ENCODE results near the gene SUSD6.
A peak's percentile ranks its signal among the peaks of the same experiment; 100 is the strongest.
"Not testable (repeated sequence)": the region's sequence is repeated elsewhere in the genome, so short reads cannot be mapped to it uniquely, and the experiment has no call there.

The SUSD6 gene

GRCh38 chr14:69587389-69587788, 24.0 kb upstream of the SUSD6 start:
- no peak for DNase-seq (ENCODE audit: low read depth in 2 of 3, low spot score in 1 of 3)

DNA sequence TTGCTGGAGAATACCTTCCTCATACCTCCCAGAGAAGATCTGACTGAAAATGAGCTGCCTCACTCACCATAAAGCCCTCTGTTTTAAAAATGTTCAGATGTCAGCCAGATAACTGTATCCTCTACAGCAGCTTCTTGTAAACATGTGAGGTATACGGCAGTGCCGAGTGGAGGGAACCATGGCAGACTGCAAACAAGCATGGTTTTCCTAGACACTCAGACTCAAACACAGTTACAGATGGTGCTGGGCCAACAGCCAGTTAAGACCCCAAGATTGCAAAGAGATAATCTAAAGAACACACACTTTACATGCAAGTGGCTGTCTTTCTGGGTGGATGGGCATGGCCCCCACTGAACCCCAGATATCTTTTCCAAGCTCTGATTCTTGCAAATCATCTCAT, 20.1 kb upstream of the SUSD6 start:
- no peak for DNase-seq (ENCODE audit: low read depth in 2 of 3, low spot score in 1 of 3)

DNA sequence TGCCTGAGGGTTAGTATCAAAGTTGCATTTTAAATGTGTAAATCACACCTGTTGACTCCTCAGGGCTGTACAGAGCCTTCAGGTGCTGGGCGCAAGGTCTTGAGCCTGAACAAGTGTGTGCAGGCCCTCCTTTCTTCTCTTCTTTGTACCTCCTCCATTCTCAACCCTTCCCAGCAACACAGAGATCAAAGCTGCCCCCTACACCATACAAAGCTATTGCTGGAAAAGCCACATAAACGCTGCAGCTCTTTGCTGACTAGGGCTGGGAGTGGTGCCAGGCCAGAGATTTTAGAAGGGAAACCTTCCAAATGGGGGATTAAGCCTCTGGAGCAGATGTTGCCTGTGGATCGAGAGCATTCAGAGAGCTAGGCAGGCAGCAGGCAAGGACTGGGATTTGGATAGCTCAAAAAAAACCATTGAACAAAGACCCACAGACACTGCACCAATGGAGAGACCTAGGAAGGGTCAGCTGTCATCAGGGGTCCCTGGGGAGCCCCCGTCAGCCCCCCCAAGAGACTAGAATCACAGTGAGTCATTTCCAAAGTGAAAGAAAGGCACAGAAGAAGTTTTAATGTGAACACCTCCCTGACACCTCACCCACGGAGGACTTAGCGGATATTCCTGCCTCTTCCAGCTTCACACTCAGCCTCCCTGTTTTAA, 18.2 kb upstream of the SUSD6 start:
- DNase-seq (ENCODE audit: low read depth in 2 of 3, low spot score in 1 of 3), result no peak

DNA sequence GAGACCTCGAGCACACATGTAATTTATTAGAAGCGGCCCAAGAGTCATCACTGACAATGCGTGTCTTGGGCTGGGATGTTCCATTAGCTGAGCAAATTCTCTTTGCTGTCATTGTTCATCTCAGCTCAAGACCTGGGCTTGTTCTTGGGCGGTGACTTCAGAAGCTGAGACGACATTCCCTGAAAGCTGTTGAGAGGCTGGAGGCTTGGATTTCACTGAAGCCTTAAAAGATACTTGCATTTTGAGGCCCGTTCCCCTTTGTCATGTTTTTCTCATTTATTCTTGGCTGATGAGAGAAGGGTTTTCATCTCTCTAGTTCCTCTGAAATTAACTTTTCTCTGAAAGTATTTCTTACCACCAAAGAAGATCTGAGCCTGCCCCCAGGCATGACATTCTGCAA, 16.6 kb upstream of the SUSD6 start:
- no peak for DNase-seq (ENCODE audit: low read depth in 2 of 3, low spot score in 1 of 3)

DNA sequence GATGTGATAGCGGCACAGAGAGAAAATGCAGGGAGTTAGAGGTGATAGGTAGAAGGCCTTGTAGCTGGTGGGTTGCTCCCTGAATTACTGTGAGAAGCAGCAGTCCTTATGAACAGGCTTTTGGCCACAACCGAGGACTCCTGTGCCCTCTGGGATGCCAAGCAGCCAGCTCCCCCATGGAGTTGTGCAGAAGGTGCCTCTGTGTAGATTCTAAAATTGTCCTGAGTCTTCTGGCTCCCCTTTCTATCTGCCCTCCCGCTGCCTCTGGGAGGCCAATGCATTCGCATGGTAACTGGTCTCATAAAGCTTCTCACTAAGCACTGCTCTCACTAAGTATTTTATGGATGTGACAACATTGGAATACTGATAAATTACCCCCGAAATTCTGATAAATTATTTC, 16.1 kb upstream of the SUSD6 start:
- no peak for DNase-seq (ENCODE audit: low read depth in 2 of 3, low spot score in 1 of 3)

GRCh38 chr14:69599431-69599830, 12.0 kb upstream of the SUSD6 start:
- DNase-seq (ENCODE audit: low read depth in 2 of 3, low spot score in 1 of 3), result not testable (repeated sequence)

- DNase-seq (ENCODE audit: low read depth in 2 of 3, low spot score in 1 of 3), result no peak
Measured at GRCh38 chr14:69600304-69600891, 11.0 kb upstream of the SUSD6 start.

GRCh38 chr14:69605738-69606137, 5.7 kb upstream of the SUSD6 start:
- DNase-seq (ENCODE audit: low read depth in 2 of 3, low spot score in 1 of 3), result no peak

DNA sequence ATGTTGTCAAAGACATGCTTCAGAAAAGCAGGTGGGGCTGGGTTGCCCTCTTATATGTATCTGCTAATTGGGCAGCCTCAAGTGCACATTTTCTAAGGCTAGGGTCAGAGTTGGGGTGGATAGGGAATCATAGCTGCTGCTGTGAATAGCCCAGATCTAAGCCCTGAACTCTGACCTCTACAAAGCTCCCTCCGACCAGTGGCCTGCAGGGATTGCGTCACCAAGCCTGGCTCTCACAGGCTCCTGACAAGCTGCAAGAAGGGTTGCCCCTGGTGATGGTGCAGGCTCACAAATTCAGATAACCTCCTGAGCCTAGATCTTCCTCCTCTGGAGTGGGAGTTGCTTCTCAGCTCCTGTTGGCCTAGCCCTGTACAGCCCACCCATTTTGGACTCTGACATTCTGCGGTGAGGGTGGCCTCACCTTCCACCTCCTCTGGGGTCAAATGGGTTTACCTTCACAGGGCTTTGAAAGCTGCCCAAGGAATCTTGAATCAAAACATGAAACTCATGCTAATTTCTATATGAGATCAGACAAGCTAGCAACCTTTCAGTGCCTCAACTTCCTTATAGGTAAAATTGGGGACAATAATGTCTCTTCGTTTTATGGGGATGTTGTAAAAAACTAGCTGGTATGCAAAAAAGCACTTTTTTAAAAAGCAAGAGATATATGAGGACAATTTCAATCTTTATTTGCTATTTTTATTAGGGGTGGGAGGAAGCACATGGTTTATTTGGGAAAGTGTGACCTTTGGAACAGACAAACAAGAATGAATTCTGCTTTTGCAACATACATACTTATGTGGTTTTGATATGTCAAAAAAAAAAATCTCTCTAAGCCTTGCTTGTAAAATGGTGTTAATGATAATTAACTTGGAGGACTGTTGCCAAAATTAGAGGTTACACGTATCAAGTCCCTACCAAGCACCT, 4.9 kb upstream of the SUSD6 start:
- DNase-seq (ENCODE audit: low read depth in 2 of 3, low spot score in 1 of 3), result no peak

DNA sequence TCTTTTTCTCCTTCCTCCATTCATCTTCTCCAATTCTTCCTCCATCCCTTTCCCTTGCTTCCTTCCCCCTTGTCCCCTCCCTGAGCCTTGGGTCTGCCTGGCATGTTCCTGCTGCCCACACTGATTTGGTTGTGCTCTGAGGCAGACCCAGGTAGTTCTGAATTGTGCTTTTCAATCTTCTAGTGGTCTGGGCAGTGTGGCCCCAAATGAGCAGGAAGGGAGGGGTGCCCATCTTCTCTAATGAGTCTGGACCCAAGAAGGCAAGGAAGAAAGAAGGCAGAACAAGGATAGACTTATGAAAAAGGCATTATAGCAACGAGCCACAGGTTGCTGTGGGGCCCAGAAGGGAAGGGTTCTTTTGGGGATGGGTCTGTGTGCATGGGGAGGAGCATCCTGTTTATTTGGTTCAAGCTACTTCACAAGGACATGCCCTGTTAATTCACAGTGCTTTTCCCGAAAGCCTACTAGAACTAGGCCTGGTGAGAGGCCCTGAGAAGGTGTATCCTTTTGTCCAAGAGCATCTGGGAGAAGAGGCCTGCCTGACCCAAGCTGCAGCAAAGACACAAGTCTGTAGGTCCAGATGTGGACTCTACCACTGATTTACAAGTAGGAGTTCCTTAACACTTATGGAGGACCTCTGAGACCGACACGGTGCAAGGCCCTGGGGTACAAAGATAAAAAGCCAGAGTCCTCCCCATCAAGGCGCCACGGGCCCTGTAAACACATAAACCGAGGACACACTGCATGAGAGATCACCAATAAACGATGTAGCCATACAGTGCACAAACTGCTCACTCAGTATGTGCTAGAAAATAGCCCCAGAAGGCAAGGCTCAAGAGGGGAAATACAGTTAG, 1.1 kb upstream of the SUSD6 start:
- no peak for DNase-seq (ENCODE audit: low read depth in 2 of 3, low spot score in 1 of 3)

GRCh38 chr14:69610874-69611171, 573 bp upstream of the SUSD6 start:
- no peak for DNase-seq (ENCODE audit: low read depth in 2 of 3, low spot score in 1 of 3)

- peak in 1 of 3 donors; percentile 37 for DNase-seq (ENCODE audit: low read depth in 2 of 3, low spot score in 1 of 3)
Measured at GRCh38 chr14:69612014-69612782, 802 bp downstream of the SUSD6 start.

DNA sequence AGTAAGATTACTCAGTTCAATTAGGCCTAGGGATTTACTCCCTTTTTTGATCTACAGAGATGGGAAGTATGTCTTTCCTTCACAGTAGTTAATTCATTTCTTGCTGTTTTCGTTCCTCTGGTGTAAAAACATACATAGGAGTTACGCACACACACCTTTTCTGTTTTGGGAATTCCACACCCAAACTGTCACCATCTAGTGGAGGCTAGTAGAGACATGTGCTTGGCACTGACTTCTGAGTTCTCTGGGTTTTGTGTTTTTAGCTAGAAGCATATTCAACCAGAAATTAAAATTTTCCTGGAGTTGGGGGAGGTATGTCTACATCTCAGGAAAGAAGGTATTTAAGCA, 1.4 kb downstream of the SUSD6 start:
- DNase-seq (ENCODE audit: low read depth in 2 of 3, low spot score in 1 of 3), result no peak

DNA sequence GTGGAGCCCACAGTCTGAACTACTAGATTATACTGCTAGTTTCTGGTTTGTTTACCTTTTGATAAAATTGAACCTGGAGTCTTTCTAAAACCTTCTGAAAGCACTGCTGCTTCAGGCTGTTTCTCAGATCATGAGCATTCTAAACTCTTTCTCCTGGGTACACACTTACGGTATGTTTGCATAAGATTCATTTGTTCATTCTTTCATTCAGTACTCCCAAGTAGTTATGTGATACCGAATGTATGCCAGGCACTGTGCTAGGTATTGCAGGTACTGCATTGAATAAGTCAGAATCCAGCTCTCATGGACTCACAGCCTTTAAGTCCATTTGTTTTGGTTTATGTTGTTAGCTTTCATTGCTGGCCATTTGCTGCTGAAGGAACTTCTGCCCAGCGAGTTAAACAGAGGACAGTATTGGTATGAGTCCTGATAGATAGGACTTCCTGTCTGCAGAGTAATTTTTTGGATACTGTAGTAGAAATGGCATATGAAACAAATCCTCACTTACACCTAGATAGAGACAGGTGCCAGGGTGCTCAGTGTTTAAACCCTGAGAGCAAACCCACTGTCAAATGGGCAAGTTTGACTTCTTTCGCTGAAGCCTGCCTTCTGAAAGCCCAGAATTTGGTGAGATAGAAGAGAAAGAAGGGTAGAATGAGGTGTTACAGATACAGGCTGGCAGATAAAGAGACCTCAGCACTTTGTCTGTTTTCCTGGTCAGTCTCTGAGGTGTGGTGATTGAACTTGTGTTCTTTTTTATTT, 2.1 kb downstream of the SUSD6 start:
- no peak for DNase-seq (ENCODE audit: low read depth in 2 of 3, low spot score in 1 of 3)

DNA sequence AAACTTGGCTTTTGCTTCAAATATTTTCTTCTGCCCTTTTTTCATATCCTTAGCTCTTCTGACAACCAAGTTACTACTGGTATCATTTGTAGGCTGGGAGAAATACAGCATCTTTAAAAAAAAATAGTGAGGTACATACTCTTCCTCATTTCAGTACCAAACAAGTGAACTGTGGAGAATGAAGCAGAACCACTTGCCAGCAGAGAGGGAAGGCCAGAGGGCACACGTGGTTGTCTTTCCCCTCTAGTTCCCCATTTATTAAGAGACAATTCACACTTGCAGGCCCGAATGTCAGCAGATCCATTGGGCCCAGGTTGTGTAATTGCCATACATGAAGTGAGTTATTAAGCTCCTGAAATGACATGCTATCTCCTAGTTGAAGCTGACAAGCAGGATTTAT, 3.2 kb downstream of the SUSD6 start:
- DNase-seq (ENCODE audit: low read depth in 2 of 3, low spot score in 1 of 3), result no peak

DNA sequence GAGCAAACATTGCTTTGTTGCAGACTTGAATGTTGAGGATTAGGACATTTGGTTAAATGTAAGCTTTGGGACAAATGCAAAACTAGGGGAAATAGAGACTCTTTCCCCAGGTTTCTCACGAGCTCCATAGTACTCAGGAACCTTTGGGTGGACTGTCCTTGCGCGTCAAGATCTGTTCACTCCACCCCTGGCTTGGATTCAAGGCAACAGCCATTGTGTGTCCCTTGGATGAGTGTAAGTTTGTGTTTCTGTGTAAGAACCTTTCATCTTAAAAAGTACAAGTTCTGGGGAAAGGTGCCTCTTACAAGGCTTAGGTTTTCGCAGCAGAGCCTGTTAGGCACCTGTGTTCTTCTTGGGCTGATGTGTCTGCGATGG, 3.7 kb downstream of the SUSD6 start:
- no peak for DNase-seq (ENCODE audit: low read depth in 2 of 3, low spot score in 1 of 3)

- no peak for DNase-seq (ENCODE audit: low read depth in 2 of 3, low spot score in 1 of 3)
Measured at GRCh38 chr14:69615496-69616407, 4.4 kb downstream of the SUSD6 start.

DNA sequence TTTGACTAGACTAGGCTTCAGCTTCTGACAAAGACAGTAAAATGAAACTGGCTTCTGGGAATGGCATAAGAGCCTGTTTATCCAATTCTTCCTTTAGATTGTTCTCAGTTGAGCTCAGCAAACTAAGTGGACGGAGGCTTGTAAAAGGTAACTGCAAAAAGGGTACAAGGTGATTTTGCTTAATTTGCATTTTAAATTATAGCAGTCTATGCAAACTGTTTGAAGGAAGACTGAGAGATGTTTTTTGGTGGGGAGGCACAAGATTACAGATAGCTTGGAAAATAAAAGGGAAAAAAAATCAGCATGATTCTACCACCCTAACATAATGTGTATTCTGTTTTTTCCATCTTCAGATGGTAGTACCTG, 5.0 kb downstream of the SUSD6 start:
- DNase-seq (ENCODE audit: low read depth in 2 of 3, low spot score in 1 of 3), result no peak

DNA sequence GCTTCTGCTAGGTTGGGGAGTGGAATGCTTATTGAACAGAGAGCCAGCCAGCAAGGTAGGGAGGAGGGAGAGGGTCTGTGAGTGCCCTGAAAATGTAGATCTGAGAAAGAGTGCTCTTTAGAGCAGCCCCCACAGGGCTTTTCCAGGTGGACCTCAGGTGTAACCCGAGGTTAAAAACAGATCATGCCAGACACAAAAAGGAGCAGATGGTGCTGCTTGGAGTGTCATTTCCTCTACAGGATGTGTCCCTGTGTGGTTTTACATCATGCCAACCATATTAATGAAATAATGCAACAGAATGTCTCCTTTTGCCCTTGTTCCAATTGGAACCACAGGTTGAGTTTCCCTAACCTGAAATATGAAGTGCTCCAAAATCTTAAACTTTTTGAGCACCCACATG, 6.4 kb downstream of the SUSD6 start:
- DNase-seq (ENCODE audit: low read depth in 2 of 3, low spot score in 1 of 3), result no peak
